WTC11 (cell line): ENCODE measurements around the gene ZNF471. TPM values are rescaled to one million over a fixed set of nuclear protein-coding genes. Genes with fewer than 3 reads are reported as not detected.

Experiments used
- CREM ChIP-seq: sonication (generic); formaldehyde crosslinking; IDR thresholded peaks from 2 replicates; pipeline ENCODE4 v1.8.1; 2022; ENCODE audit warnings: mild to moderate bottlenecking, missing genetic modification reagents, moderate library complexity
- ELF4 ChIP-seq: sonication (generic); formaldehyde crosslinking; IDR thresholded peaks from 2 replicates; pipeline ENCODE4 v1.8.1; 2022; ENCODE audit warnings: low read depth, mild to moderate bottlenecking, moderate library complexity, missing genetic modification reagents
- FOXK1 ChIP-seq: sonication (generic); formaldehyde crosslinking; IDR thresholded peaks from 2 replicates; pipeline ENCODE4 v1.8.0; 2022; ENCODE audit warnings: mild to moderate bottlenecking, moderate library complexity, missing genetic modification reagents
- GRHL2 ChIP-seq: fragments of 250-450 bp; sonication (Bioruptor Pico); IDR thresholded peaks from 2 replicates; pipeline ENCODE4 v1.8.0; 2022; ENCODE audit warnings: mild to moderate bottlenecking, moderate library complexity; ENCODE audit not compliant: insufficient replicate concordance, severe bottlenecking
- JUN ChIP-seq: sonication (generic); formaldehyde crosslinking; IDR thresholded peaks from 2 replicates; pipeline ENCODE4 v1.8.0; 2023; ENCODE audit warnings: mild to moderate bottlenecking, missing genetic modification reagents
- MYBL2 ChIP-seq: sonication (generic); formaldehyde crosslinking; IDR thresholded peaks from 2 replicates; pipeline ENCODE4 v1.8.1; 2023; ENCODE audit warnings: mild to moderate bottlenecking, moderate library complexity, missing genetic modification reagents
- NR2C2 ChIP-seq: sonication (generic); formaldehyde crosslinking; IDR thresholded peaks from 2 replicates; pipeline ENCODE4 v1.8.0; 2022; ENCODE audit warnings: mild to moderate bottlenecking, missing genetic modification reagents
- SMAD4 ChIP-seq: sonication (generic); formaldehyde crosslinking; IDR thresholded peaks from 2 replicates; pipeline ENCODE4 v1.8.0; 2022; ENCODE audit warnings: mild to moderate bottlenecking, missing genetic modification reagents
- TEAD1 ChIP-seq: sonication (generic); formaldehyde crosslinking; IDR thresholded peaks from 2 replicates; pipeline ENCODE4 v1.8.0; 2022; ENCODE audit warnings: mild to moderate bottlenecking, missing genetic modification reagents
- ZNF423 ChIP-seq: fragments of 250-450 bp; sonication (Bioruptor Pico); IDR thresholded peaks from 2 replicates; pipeline ENCODE4 v2.1.2; 2022; ENCODE audit warnings: mild to moderate bottlenecking, moderate library complexity
- total RNA-seq: library from RNA; stranded (reverse); gene quantifications from 3 replicates; pipeline ENCODE4 v1.2.3, GENCODE V29; 2021
- TF ChIP-seq, protein P1 (sequence below): fragments of 200-600 bp; IDR thresholded peaks from 2 replicates; pipeline ENCODE4 v1.8.0; 2022; ENCODE audit warnings: antibody characterized with exemption
- TF ChIP-seq, protein P2 (sequence below): sonication (generic); formaldehyde crosslinking; IDR thresholded peaks from 2 replicates; pipeline ENCODE4 v1.8.0; 2022; ENCODE audit warnings: missing genetic modification reagents
- TF ChIP-seq, protein P3 (sequence below): fragments of 250-450 bp; sonication (Bioruptor Pico); IDR thresholded peaks from 2 replicates; pipeline ENCODE4 v1.9.0; 2021; ENCODE audit warnings: moderate library complexity, mild to moderate bottlenecking, inconsistent platforms, borderline replicate concordance
- TF ChIP-seq, protein P4 (sequence below): sonication (generic); formaldehyde crosslinking; conservative IDR thresholded peaks from 2 replicates; pipeline ENCODE4 v1.8.1; 2022; ENCODE audit warnings: mild to moderate bottlenecking, missing genetic modification reagents
- TF ChIP-seq, protein P5 (sequence below): sonication (generic); formaldehyde crosslinking; IDR thresholded peaks from 2 replicates; pipeline ENCODE4 v1.8.1; 2023; ENCODE audit warnings: mild to moderate bottlenecking, missing genetic modification reagents, moderate library complexity
- TF ChIP-seq, protein P6 (sequence below): fragments of 250-450 bp; sonication (Bioruptor Pico); IDR thresholded peaks from 2 replicates; pipeline ENCODE4 v1.9.0; 2021; ENCODE audit warnings: mild to moderate bottlenecking
- TF ChIP-seq, protein P7 (sequence below): sonication (generic); formaldehyde crosslinking; IDR thresholded peaks from 2 replicates; pipeline ENCODE4 v1.8.0; 2023; ENCODE audit warnings: mild to moderate bottlenecking, missing genetic modification reagents
- TF ChIP-seq, protein P8 (sequence below): sonication (generic); formaldehyde crosslinking; IDR thresholded peaks from 2 replicates; pipeline ENCODE4 v1.8.1; 2023; ENCODE audit warnings: mild to moderate bottlenecking, missing genetic modification reagents
- TF ChIP-seq, protein P9 (sequence below): fragments of 250-450 bp; sonication (Bioruptor Pico); IDR thresholded peaks from 2 replicates; pipeline ENCODE4 v2.1.2; 2022; ENCODE audit warnings: mild to moderate bottlenecking, moderate library complexity

ZNF471 gene
- total RNA-seq, 1 experiment from 2014 or later, result 1.5 TPM

DNA sequence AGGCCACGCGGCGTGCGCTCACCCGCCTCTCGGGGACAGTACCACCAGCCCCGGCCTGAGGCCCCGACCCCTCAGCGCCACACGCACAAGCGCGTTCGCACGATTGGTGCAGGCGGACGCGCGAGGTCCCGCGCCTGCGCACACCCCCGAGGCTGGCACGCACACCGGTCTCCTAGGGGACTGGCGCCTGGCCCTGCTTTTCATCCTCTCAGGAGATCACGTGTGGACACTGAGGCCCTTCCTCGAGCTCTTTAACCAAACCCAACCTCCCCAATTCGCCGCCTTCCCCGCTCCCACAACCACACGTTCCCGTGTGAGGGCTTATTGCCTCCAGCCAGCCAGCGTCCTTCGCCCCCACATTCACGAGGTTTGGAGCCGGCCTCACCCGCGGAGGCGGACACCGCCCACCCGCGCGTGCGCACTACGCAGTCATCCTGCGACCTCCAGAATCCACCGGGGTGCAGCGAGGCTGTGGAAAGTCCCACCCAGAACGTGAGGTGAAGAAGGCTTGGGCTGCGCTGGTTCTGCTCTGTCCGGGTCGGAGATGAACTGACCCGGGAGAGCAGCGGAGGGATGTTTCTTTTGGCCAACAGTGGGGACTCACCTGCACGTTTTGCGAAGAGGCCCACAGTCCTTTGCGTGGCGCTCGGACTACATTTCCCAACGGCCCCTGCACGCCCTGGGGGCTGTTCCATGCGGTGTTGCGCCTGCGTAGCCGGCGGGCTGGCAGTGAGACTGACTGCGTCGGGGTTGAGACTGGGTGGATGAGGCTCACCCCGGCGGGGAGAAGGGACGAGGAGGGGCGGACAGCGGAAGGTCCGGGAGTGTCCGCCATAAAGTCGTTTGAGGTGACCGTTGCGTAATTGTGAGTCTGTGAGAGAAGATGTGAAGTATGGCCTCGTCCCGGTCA, 30.0 kb upstream of the ZNF471 start (continued):
- TF ChIP-seq, protein P1, sequence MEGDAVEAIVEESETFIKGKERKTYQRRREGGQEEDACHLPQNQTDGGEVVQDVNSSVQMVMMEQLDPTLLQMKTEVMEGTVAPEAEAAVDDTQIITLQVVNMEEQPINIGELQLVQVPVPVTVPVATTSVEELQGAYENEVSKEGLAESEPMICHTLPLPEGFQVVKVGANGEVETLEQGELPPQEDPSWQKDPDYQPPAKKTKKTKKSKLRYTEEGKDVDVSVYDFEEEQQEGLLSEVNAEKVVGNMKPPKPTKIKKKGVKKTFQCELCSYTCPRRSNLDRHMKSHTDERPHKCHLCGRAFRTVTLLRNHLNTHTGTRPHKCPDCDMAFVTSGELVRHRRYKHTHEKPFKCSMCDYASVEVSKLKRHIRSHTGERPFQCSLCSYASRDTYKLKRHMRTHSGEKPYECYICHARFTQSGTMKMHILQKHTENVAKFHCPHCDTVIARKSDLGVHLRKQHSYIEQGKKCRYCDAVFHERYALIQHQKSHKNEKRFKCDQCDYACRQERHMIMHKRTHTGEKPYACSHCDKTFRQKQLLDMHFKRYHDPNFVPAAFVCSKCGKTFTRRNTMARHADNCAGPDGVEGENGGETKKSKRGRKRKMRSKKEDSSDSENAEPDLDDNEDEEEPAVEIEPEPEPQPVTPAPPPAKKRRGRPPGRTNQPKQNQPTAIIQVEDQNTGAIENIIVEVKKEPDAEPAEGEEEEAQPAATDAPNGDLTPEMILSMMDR, result no peak
- TF ChIP-seq SMAD4 (CRISPR knock-in tag), result no peak
- TF ChIP-seq, protein P2, sequence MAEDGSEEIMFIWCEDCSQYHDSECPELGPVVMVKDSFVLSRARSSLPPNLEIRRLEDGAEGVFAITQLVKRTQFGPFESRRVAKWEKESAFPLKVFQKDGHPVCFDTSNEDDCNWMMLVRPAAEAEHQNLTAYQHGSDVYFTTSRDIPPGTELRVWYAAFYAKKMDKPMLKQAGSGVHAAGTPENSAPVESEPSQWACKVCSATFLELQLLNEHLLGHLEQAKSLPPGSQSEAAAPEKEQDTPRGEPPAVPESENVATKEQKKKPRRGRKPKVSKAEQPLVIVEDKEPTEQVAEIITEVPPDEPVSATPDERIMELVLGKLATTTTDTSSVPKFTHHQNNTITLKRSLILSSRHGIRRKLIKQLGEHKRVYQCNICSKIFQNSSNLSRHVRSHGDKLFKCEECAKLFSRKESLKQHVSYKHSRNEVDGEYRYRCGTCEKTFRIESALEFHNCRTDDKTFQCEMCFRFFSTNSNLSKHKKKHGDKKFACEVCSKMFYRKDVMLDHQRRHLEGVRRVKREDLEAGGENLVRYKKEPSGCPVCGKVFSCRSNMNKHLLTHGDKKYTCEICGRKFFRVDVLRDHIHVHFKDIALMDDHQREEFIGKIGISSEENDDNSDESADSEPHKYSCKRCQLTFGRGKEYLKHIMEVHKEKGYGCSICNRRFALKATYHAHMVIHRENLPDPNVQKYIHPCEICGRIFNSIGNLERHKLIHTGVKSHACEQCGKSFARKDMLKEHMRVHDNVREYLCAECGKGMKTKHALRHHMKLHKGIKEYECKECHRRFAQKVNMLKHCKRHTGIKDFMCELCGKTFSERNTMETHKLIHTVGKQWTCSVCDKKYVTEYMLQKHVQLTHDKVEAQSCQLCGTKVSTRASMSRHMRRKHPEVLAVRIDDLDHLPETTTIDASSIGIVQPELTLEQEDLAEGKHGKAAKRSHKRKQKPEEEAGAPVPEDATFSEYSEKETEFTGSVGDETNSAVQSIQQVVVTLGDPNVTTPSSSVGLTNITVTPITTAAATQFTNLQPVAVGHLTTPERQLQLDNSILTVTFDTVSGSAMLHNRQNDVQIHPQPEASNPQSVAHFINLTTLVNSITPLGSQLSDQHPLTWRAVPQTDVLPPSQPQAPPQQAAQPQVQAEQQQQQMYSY (CRISPR knock-in tag), result no peak
- TF ChIP-seq CREM (CRISPR knock-in tag), result peak; percentile 87
- TF ChIP-seq TEAD1 (CRISPR knock-in tag), result peak; percentile 21; the same call in 1 of the 2 replicates
- TF ChIP-seq, protein P3, sequence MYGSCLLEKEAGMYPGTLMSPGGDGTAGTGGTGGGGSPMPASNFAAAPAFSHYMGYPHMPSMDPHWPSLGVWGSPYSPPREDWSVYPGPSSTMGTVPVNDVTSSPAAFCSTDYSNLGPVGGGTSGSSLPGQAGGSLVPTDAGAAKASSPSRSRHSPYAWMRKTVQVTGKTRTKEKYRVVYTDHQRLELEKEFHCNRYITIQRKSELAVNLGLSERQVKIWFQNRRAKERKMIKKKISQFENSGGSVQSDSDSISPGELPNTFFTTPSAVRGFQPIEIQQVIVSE (CRISPR knock-in tag), result no peak
- TF ChIP-seq MYBL2 (CRISPR knock-in tag), result no peak; the same call in 1 of the 2 replicates
- TF ChIP-seq, protein P4, sequence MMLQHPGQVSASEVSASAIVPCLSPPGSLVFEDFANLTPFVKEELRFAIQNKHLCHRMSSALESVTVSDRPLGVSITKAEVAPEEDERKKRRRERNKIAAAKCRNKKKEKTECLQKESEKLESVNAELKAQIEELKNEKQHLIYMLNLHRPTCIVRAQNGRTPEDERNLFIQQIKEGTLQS (CRISPR knock-in tag), result no peak
- TF ChIP-seq ELF4 (CRISPR knock-in tag), result no peak
- TF ChIP-seq, protein P5, sequence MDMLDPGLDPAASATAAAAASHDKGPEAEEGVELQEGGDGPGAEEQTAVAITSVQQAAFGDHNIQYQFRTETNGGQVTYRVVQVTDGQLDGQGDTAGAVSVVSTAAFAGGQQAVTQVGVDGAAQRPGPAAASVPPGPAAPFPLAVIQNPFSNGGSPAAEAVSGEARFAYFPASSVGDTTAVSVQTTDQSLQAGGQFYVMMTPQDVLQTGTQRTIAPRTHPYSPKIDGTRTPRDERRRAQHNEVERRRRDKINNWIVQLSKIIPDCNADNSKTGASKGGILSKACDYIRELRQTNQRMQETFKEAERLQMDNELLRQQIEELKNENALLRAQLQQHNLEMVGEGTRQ (CRISPR knock-in tag), result peak; percentile 74
- no peak; the same call in 1 of the 2 replicates for TF ChIP-seq JUN (CRISPR knock-in tag)
- no peak for TF ChIP-seq ZNF423 (CRISPR knock-in tag)
- TF ChIP-seq, protein P6, sequence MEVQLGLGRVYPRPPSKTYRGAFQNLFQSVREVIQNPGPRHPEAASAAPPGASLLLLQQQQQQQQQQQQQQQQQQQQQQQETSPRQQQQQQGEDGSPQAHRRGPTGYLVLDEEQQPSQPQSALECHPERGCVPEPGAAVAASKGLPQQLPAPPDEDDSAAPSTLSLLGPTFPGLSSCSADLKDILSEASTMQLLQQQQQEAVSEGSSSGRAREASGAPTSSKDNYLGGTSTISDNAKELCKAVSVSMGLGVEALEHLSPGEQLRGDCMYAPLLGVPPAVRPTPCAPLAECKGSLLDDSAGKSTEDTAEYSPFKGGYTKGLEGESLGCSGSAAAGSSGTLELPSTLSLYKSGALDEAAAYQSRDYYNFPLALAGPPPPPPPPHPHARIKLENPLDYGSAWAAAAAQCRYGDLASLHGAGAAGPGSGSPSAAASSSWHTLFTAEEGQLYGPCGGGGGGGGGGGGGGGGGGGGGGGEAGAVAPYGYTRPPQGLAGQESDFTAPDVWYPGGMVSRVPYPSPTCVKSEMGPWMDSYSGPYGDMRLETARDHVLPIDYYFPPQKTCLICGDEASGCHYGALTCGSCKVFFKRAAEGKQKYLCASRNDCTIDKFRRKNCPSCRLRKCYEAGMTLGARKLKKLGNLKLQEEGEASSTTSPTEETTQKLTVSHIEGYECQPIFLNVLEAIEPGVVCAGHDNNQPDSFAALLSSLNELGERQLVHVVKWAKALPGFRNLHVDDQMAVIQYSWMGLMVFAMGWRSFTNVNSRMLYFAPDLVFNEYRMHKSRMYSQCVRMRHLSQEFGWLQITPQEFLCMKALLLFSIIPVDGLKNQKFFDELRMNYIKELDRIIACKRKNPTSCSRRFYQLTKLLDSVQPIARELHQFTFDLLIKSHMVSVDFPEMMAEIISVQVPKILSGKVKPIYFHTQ (CRISPR knock-in tag), result no peak
- no peak for TF ChIP-seq NR2C2
- peak; percentile 93; the same call in 1 of the 2 replicates for TF ChIP-seq FOXK1 (CRISPR knock-in tag)
- TF ChIP-seq, protein P7, sequence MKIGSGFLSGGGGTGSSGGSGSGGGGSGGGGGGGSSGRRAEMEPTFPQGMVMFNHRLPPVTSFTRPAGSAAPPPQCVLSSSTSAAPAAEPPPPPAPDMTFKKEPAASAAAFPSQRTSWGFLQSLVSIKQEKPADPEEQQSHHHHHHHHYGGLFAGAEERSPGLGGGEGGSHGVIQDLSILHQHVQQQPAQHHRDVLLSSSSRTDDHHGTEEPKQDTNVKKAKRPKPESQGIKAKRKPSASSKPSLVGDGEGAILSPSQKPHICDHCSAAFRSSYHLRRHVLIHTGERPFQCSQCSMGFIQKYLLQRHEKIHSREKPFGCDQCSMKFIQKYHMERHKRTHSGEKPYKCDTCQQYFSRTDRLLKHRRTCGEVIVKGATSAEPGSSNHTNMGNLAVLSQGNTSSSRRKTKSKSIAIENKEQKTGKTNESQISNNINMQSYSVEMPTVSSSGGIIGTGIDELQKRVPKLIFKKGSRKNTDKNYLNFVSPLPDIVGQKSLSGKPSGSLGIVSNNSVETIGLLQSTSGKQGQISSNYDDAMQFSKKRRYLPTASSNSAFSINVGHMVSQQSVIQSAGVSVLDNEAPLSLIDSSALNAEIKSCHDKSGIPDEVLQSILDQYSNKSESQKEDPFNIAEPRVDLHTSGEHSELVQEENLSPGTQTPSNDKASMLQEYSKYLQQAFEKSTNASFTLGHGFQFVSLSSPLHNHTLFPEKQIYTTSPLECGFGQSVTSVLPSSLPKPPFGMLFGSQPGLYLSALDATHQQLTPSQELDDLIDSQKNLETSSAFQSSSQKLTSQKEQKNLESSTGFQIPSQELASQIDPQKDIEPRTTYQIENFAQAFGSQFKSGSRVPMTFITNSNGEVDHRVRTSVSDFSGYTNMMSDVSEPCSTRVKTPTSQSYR (CRISPR knock-in tag), result no peak
- TF ChIP-seq, protein P8, sequence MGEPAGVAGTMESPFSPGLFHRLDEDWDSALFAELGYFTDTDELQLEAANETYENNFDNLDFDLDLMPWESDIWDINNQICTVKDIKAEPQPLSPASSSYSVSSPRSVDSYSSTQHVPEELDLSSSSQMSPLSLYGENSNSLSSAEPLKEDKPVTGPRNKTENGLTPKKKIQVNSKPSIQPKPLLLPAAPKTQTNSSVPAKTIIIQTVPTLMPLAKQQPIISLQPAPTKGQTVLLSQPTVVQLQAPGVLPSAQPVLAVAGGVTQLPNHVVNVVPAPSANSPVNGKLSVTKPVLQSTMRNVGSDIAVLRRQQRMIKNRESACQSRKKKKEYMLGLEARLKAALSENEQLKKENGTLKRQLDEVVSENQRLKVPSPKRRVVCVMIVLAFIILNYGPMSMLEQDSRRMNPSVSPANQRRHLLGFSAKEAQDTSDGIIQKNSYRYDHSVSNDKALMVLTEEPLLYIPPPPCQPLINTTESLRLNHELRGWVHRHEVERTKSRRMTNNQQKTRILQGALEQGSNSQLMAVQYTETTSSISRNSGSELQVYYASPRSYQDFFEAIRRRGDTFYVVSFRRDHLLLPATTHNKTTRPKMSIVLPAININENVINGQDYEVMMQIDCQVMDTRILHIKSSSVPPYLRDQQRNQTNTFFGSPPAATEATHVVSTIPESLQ (CRISPR knock-in tag), result 0 out of 2 replicates have a peak, but pooled peaks have one; percentile 60
- no peak for TF ChIP-seq GRHL2 (CRISPR knock-in tag)
- TF ChIP-seq, protein P9, sequence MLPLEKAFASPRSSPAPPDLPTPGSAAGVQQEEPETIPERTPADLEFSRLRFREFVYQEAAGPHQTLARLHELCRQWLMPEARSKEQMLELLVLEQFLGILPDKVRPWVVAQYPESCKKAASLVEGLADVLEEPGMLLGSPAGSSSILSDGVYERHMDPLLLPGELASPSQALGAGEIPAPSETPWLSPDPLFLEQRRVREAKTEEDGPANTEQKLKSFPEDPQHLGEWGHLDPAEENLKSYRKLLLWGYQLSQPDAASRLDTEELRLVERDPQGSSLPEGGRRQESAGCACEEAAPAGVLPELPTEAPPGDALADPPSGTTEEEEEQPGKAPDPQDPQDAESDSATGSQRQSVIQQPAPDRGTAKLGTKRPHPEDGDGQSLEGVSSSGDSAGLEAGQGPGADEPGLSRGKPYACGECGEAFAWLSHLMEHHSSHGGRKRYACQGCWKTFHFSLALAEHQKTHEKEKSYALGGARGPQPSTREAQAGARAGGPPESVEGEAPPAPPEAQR, result no peak
